Psoas muscle (tissue), 8 donors: ENCODE data around the gene RASAL2. TPM values are rescaled to one million over a fixed set of nuclear protein-coding genes. Genes with fewer than 3 reads are reported as not detected.

ENCODE experiments used
- ATAC-seq, 4 donors: fragments of 200-7000 bp; cut with Tn5 transposase; one replicate each; pipeline ENCODE4 v1.9.1; 2020; ENCODE audit warnings: moderate library complexity in 3 of 4, mild to moderate bottlenecking in 2 of 4
- DNase-seq, 2 donors: peaks; one replicate each; pipeline ENCODE4 v3.0.0-alpha.2; 2020
- H3K27ac ChIP-seq: fragments of 200-600 bp; one replicate; pipeline ENCODE4 v1.8.0; 2022
- H3K27me3 ChIP-seq, 3 donors: fragments of 200-600 bp in 1 of 3; one replicate each; pipeline versions ENCODE4 v1.6.1 to v1.8.0; 2013 to 2022; ENCODE audit warnings: low read length in 2 of 3, mild to moderate bottlenecking in 2 of 3, moderate library complexity in 1 of 3; ENCODE audit not compliant: insufficient read depth in 3 of 3
- H3K36me3 ChIP-seq, 2 donors: fragments of 200-600 bp in 1 of 2; one replicate each; pipeline versions ENCODE4 v1.6.1 to v1.8.0; 2013 to 2022; ENCODE audit warnings: low read depth in 1 of 2, mild to moderate bottlenecking in 1 of 2, moderate library complexity in 1 of 2; ENCODE audit not compliant: insufficient read depth in 1 of 2
- H3K4me1 ChIP-seq: fragments of 200-600 bp; one replicate; pipeline ENCODE4 v1.8.0; 2022
- H3K4me3 ChIP-seq: fragments of 200-600 bp; one replicate; pipeline ENCODE4 v1.8.0; 2022; ENCODE audit warnings: mild to moderate bottlenecking
- H3K9me3 ChIP-seq: fragments of 200-600 bp; one replicate; pipeline ENCODE4 v1.8.0; 2022
- WGBS, 3 donors: extraction: QIAGEN DNeasy Blood & Tissue Kit; methylation state at CpG; one replicate each; pipeline versions ENCODE4 v1.1.6 to v1.1.7; 2013; 5-methylcytosine and 5-hydroxymethylcytosine counted together
- intact Hi-C, 2 donors: fragments of 100-400 bp; cut with DNase I; formaldehyde crosslinking; loops; one replicate each; pipeline versions ENCODE4 v1.11.0 to v1.14.2; 2022
- polyA plus RNA-seq, 3 donors: library from polyadenylated mRNA; stranded (reverse); fragments of 200-250 nt; gene quantifications; one replicate each; pipeline ENCODE4 v1.2.3, GENCODE V29; 2013
- total RNA-seq, 4 donors: library from RNA; stranded (reverse); fragmentation: NEBNext Ultra II Directional in 2 of 4; extraction: Animal tissue kit (Norgen Biotek cat#: 25700) in 2 of 4; gene quantifications; one replicate each; pipeline versions ENCODE4 v1.2.1 to v1.2.4, GENCODE V29; 2021 to 2023
- TF ChIP-seq, protein P1 (sequence below): fragments of 200-600 bp; IDR thresholded peaks from one replicate; pipeline ENCODE4 v1.8.0; 2022; ENCODE audit warnings: antibody characterized with exemption
- donor health status: healthy with polysubstance abuse.
- donor health status: DM: no; HTN: no; CAD: no; lungs with moderate emphysema.
- donor health status: Bipolar disorder and iron deficiency.
- donor health status: healthy.
- donor health status: DM: yes; HTN: yes; CAD: no.
- donor health status: DM: no; HTN: no; CAD: no.
- donor health status: DM: no; HTN: no; CAD: no.
- donor health status: DM: yes; HTN: yes; CAD: no.

The RASAL2 gene
- total and polyA plus RNA-seq, 7 donors = 1.9 to 42.1 (median 5.5) TPM

GRCh38 chr1:178472531-178472930, 378.6 kb downstream of the RASAL2 start:
- intact Hi-C loops = no loop called here
- TF ChIP-seq, protein P1, sequence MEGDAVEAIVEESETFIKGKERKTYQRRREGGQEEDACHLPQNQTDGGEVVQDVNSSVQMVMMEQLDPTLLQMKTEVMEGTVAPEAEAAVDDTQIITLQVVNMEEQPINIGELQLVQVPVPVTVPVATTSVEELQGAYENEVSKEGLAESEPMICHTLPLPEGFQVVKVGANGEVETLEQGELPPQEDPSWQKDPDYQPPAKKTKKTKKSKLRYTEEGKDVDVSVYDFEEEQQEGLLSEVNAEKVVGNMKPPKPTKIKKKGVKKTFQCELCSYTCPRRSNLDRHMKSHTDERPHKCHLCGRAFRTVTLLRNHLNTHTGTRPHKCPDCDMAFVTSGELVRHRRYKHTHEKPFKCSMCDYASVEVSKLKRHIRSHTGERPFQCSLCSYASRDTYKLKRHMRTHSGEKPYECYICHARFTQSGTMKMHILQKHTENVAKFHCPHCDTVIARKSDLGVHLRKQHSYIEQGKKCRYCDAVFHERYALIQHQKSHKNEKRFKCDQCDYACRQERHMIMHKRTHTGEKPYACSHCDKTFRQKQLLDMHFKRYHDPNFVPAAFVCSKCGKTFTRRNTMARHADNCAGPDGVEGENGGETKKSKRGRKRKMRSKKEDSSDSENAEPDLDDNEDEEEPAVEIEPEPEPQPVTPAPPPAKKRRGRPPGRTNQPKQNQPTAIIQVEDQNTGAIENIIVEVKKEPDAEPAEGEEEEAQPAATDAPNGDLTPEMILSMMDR = no peak
- DNase-seq (no peak), ATAC-seq (no peak)
- no peaks in the 10 kb centered on the region for H3K4me1 ChIP-seq
- H3K4me3 ChIP-seq = no peak overlapping the region
- no peaks in the 10 kb centered on the region for H3K27me3 ChIP-seq
- H3K36me3 ChIP-seq = peaks cover 4 to 64% of the 10 kb centered on the region in 2 donors
- H3K27ac ChIP-seq = no peak overlapping the region
- H3K9me3 ChIP-seq = no peaks in the 10 kb centered on the region

DNA sequence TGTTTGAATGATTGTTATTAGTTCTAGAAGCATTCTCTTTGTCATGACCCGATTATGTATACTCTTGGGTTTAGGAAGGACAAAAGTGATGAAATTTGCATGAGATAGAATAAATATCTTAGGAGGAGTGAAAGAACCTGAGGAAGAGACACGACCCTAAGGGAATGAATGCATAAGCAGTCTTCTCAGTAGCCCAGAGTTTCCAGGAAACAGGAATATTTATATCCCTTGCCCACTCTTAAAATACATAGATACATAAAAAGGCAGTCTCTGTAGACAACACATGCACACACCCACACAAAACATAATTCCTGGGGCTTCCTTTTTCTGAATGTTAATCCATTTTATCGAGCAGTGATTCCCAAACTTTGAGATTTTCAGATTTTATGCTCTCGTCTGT, 383.5 kb downstream of the RASAL2 start:
- TF ChIP-seq, protein P1 = no peak
- no peak for ATAC-seq
- Histone ChIP-seq H3K4me3 (no peak overlapping the region), H3K27me3 (no peaks in the 10 kb centered on the region), H3K36me3 (peaks cover 0 to 40% of the 10 kb centered on the region in 2 donors), H3K27ac (no peak overlapping the region), H3K4me1 (no peaks in the 10 kb centered on the region), H3K9me3 (no peaks in the 10 kb centered on the region)
- 78 to 85% (median 83%) methylated on average over 4 of the region's 4 CpGs for WGBS, 3 donors
- intact Hi-C loops = no loop called here
- no peak for DNase-seq

DNA sequence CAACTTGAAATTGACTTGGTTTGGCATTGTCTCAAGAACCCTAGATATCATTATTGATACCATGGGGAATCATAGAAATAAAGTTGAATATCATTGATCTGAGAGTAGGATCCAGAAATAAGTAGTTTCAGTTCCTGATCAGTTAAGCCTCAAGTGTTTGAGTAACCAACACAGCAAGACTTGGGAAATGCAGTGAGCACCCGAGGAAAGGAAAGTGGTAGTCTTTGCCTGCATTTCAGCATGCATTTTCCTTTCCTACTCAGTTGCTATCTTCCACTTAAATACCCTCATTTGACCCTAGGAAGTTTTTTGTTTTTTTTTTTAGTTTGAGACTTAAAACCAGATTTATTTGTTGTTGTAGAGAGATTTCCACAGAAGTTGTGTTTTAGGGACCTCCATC, 383.9 kb downstream of the RASAL2 start:
- no peak overlapping the region for H3K27ac ChIP-seq
- no peaks in the 10 kb centered on the region for H3K4me1 ChIP-seq
- peaks cover 0 to 36% of the 10 kb centered on the region in 2 donors for H3K36me3 ChIP-seq
- 55 to 74% (median 68%) methylated on average over 1 of the region's 1 CpG for WGBS, 3 donors
- no peaks in the 10 kb centered on the region for H3K27me3 ChIP-seq
- H3K4me3 ChIP-seq = no peak overlapping the region
- no peak for DNase-seq
- ATAC-seq = no peak
- intact Hi-C loops = no loop called here
- TF ChIP-seq, protein P1 = no peak
- no peaks in the 10 kb centered on the region for H3K9me3 ChIP-seq

DNA sequence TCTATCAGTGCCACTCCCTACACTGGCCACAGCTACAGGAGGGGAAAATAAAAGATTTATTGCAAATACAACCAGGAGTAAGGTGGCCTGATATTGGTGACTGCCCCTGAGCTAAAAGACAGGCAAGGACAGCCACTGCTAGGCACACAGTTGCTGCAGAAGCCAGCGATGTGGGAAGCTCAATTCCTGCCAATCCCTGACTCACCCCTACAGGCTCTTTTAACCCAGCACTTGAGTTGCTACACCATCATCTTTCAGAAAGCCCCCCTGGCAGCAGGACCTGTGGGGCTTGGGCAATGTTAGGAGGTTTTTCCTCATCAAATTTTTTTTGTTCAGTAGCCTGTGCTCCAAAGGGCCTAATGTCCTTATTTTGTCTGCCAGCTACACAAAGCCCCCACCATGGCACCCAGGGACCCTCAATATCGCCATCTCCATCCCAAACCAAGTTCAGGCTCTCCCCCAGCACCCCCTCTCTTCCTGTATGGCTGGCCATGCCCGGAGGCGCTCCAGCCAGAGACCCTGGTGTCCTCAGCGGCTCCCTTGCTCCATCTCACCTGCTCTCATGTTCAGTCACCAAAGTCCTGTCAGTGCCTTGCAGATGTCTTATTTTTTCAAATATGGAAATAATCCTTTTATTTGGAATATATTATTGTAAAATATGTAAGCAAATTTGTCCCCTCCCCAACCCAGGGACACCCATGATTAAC, 389.5 kb downstream of the RASAL2 start:
- TF ChIP-seq, protein P1 = no peak
- H3K36me3 ChIP-seq = peaks cover 0 to 6% of the 10 kb centered on the region in 2 donors
- ATAC-seq = no peak
- H3K27me3 ChIP-seq = peaks cover 0 to 13% (median 0%) of the 10 kb centered on the region in 3 donors
- H3K4me1 ChIP-seq = peaks cover 4% of the 10 kb centered on the region
- H3K4me3 ChIP-seq = no peak overlapping the region
- no peaks in the 10 kb centered on the region for H3K9me3 ChIP-seq
- WGBS, 3 donors = 85 to 94% (median 86%) methylated on average over 5 of the region's 5 CpGs
- intact Hi-C loops = no loop called here
- DNase-seq = no peak
- no peak overlapping the region for H3K27ac ChIP-seq
